HUES64 (cell line): Measurements from ENCODE around the gene MAGI2.

Experiments used
- H3K27ac ChIP-seq: 2 replicates; pipeline ENCODE4 v1.7.0; 2013; ENCODE audit warnings: low read depth, low read length, inconsistent platforms
- H3K27me3 ChIP-seq: 2 replicates; pipeline ENCODE4 v1.6.1; 2013; ENCODE audit warnings: mild to moderate bottlenecking, low read length; ENCODE audit not compliant: insufficient read depth
- H3K36me3 ChIP-seq: 2 replicates; pipeline ENCODE4 v1.6.1; 2013; ENCODE audit warnings: mild to moderate bottlenecking, low read length; ENCODE audit not compliant: insufficient read depth
- H3K4me1 ChIP-seq: 2 replicates; pipeline ENCODE4 v1.6.1; 2013; ENCODE audit warnings: mild to moderate bottlenecking, low read length, moderate library complexity; ENCODE audit not compliant: insufficient read depth
- H3K4me3 ChIP-seq: 2 replicates; pipeline ENCODE4 v1.5.1; 2013; ENCODE audit warnings: mild to moderate bottlenecking, low read length, moderate library complexity
- H3K9ac ChIP-seq: 2 replicates; pipeline ENCODE4 v1.6.1; 2013; ENCODE audit warnings: mild to moderate bottlenecking, low read depth, low read length
- H3K9me3 ChIP-seq: 2 replicates; pipeline ENCODE4 v1.6.1; 2013; ENCODE audit warnings: low read depth, low read length; ENCODE audit not compliant: insufficient read depth
- WGBS: fragments of 150-250, 120-280 bp; methylation state at CpG from one replicate; pipeline ENCODE4 v1.1.7; 2013; ENCODE audit warnings: missing lambda C conversion rate; 5-methylcytosine and 5-hydroxymethylcytosine counted together

MAGI2 gene

GRCh38 chr7:79465551-79465950 is 12.1 kb upstream of the MAGI2 start:
- no peak overlapping the region for H3K9ac ChIP-seq
- H3K27me3 ChIP-seq: no peaks in the 10 kb centered on the region
- H3K4me3 ChIP-seq: no peak overlapping the region
- H3K36me3 ChIP-seq: no peaks in the 10 kb centered on the region
- no peaks in the 10 kb centered on the region for H3K9me3 ChIP-seq
- no peaks in the 10 kb centered on the region for H3K4me1 ChIP-seq
- WGBS: 100% methylated on average over 1 of the region's 1 CpG
- no peak overlapping the region for H3K27ac ChIP-seq

- no peak overlapping the region for H3K4me3 ChIP-seq
- no peaks in the 10 kb centered on the region for H3K36me3 ChIP-seq
- 96% methylated on average over 3 of the region's 3 CpGs for WGBS
- H3K9me3 ChIP-seq: no peaks in the 10 kb centered on the region
- no peaks in the 10 kb centered on the region for H3K27me3 ChIP-seq
- no peak overlapping the region for H3K27ac ChIP-seq
- no peak overlapping the region for H3K9ac ChIP-seq
- no peaks in the 10 kb centered on the region for H3K4me1 ChIP-seq
Observed at GRCh38 chr7:79464051-79464450, 10.6 kb upstream of the MAGI2 start.

DNA sequence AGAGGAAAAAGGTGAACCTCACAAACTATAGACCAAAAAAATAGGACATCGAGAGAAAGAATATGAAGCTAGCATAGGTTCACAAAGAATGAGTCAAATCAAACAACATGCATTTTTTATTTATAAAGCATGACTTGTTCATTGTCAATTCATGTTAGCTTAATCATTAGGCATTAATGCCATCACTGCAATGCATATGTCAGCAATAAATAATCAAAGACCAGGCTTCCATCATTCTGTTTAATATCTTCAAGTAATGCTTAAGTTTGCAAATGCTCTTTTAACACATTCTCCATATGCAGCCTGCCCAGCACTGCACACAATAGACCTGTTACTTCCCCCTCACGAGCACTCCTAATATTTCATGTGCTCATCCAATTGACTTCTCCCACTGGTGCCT is 8.9 kb upstream of the MAGI2 start:
- H3K27ac ChIP-seq: no peak overlapping the region
- H3K4me1 ChIP-seq: no peaks in the 10 kb centered on the region
- H3K27me3 ChIP-seq: peaks cover 8% of the 10 kb centered on the region; the same call in 1 of the 2 replicates
- H3K4me3 ChIP-seq: no peak overlapping the region
- no peaks in the 10 kb centered on the region for H3K9me3 ChIP-seq
- no peak overlapping the region for H3K9ac ChIP-seq
- 96% methylated on average over 2 of the region's 2 CpGs for WGBS
- H3K36me3 ChIP-seq: no peaks in the 10 kb centered on the region

DNA sequence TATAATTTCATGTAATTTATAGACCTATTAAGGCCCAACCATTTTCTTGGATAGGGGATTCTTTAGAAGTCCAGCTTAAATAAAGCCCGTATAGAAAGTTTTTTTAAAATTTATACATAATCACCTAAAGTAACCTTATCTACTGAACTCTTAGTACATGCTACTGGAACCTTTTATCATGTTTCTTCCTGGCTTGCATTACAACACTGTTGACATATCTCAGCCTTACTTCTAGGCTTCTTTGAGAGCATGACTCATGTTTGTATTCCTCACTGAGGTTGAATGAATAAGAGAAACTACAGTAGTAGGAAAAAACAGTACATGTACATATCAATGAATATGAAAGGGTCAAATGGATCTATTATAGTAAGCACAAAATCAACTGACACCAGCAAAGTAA is 8.2 kb upstream of the MAGI2 start:
- Histone ChIP-seq H3K36me3 (no peaks in the 10 kb centered on the region), H3K4me3 (no peak overlapping the region)
- no CpG with 5 or more reads among the region's 1 CpG for WGBS

DNA sequence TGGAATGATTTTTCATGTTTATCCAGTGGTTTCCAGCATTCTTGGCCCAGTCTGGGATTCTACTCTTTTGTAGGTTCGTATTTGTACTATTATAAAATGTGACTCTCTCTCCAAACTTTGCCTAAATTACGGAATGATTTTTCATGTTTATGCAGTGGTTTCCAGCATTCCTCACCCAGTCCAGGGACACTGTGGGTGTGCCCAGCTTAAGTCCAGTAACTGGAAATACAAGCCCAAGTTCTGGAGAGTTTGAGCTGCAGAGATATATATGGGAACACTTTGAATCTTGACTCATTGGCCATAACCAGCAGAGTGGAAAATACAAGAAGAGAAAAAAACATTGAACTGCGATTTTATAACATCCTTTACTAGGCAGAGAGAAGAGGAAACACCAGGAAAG is 5.9 kb upstream of the MAGI2 start:
- Histone ChIP-seq H3K9me3 (no peaks in the 10 kb centered on the region), H3K9ac (no peak overlapping the region), H3K27me3 (peaks cover 38% of the 10 kb centered on the region), H3K27ac (no peak overlapping the region), H3K36me3 (no peaks in the 10 kb centered on the region), H3K4me1 (no peaks in the 10 kb centered on the region), H3K4me3 (no peak overlapping the region)
- 84% methylated on average over 3 of the region's 3 CpGs for WGBS

More for the DNA sequence above, 8.2 kb upstream of the MAGI2 start:
- Histone ChIP-seq H3K27ac (no peak overlapping the region), H3K9ac (no peak overlapping the region), H3K9me3 (no peaks in the 10 kb centered on the region), H3K27me3 (peaks cover 15% of the 10 kb centered on the region), H3K4me1 (no peaks in the 10 kb centered on the region)

- Histone ChIP-seq H3K9me3 (no peaks in the 10 kb centered on the region), H3K4me1 (no peaks in the 10 kb centered on the region), H3K36me3 (no peaks in the 10 kb centered on the region)
Observed at GRCh38 chr7:79458796-79459195, 5.3 kb upstream of the MAGI2 start.

DNA sequence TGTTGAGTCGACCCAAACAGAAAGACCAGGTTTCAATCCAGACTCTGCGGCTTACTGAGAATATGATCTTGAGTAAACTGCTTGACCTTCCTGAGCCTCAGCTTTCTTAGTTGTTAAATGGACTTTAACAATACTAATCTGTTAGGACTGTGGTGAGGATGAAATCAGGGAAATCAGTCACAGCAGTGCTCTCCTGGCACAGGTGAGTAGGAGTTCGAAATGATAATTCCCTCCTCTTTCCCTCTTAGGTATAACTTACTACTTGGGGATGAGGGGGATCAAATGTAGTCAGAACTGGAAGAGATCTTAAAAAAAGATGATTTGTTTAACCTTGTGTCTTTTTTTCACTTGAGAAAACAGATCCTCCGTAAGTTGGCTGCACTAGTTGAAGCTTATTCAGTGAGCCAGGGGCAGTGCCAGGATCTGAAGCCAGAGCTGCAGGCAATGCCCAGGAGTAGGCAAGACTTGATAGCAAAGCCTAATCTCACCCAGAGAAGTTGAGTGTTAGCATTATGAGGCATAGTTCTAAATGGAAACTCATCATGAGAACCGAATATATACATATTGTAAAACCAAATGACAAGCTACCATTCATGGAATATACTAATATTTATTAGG is 1.8 kb upstream of the MAGI2 start:
- Histone ChIP-seq H3K9me3 (no peaks in the 10 kb centered on the region), H3K36me3 (no peaks in the 10 kb centered on the region), H3K27me3 (peaks cover 79% of the 10 kb centered on the region), H3K9ac (no peak overlapping the region), H3K4me3 (peak overlapping the region; percentile 68; the same call in 1 of the 2 replicates), H3K4me1 (peaks cover 7% of the 10 kb centered on the region; the same call in 1 of the 2 replicates), H3K27ac (no peak overlapping the region)
- WGBS: 83% methylated on average over 3 of the region's 5 CpGs

More at GRCh38 chr7:79458796-79459195, 5.3 kb upstream of the MAGI2 start:
- Histone ChIP-seq H3K27ac (no peak overlapping the region), H3K4me3 (no peak overlapping the region), H3K9ac (no peak overlapping the region), H3K27me3 (peaks cover 44% of the 10 kb centered on the region)

GRCh38 chr7:79454361-79454960 is 994 bp upstream of the MAGI2 start:
- Histone ChIP-seq H3K27ac (no peak overlapping the region), H3K9ac (peak overlapping the region; percentile 56; the same call in 1 of the 2 replicates), H3K9me3 (no peaks in the 10 kb centered on the region), H3K36me3 (no peaks in the 10 kb centered on the region), H3K4me1 (peaks cover 7% of the 10 kb centered on the region; the same call in 1 of the 2 replicates), H3K4me3 (peak overlapping the region; percentile 68), H3K27me3 (peaks cover 84% of the 10 kb centered on the region)
- WGBS: 2% methylated on average over 24 of the region's 24 CpGs

DNA sequence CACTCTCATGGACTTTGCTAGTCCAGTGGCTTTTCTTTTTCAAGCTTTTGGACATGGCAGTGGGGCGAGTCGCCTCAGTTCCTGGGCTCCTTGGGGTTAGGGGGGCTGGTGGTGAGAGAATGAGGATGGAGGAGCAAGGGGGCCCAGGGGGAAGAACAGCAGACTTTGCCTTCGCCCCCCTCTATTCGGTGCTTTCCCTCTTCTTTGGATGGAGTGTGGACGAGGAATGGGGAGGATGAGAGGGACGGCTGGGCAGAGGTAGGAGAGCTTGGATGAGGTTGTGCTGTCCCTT is 255 bp downstream of the MAGI2 start:
- no peak overlapping the region for H3K27ac ChIP-seq

GRCh38 chr7:79452495-79453265 is 787 bp downstream of the MAGI2 start:
- under 1% methylated on average over 37 of the region's 37 CpGs for WGBS
- H3K27me3 ChIP-seq: peaks cover 78% of the 10 kb centered on the region

More for the DNA sequence above, 255 bp downstream of the MAGI2 start:
- no peaks in the 10 kb centered on the region for H3K36me3 ChIP-seq
- WGBS: 7% methylated on average over 5 of the region's 6 CpGs
- H3K9me3 ChIP-seq: no peaks in the 10 kb centered on the region
- no peak overlapping the region for H3K9ac ChIP-seq
- peaks cover 84% of the 10 kb centered on the region for H3K27me3 ChIP-seq
- H3K4me3 ChIP-seq: peak overlapping the region; percentile 68
- peaks cover 7% of the 10 kb centered on the region; the same call in 1 of the 2 replicates for H3K4me1 ChIP-seq

GRCh38 chr7:79452032-79452494 is 1.4 kb downstream of the MAGI2 start:
- peaks cover 7% of the 10 kb centered on the region; the same call in 1 of the 2 replicates for H3K4me1 ChIP-seq
- H3K4me3 ChIP-seq: peak overlapping the region; percentile 68
- no peaks in the 10 kb centered on the region for H3K9me3 ChIP-seq
- H3K36me3 ChIP-seq: no peaks in the 10 kb centered on the region
- no peak overlapping the region; the same call in 1 of the 2 replicates for H3K9ac ChIP-seq
- WGBS: 1% methylated on average over 27 of the region's 27 CpGs
- no peak overlapping the region for H3K27ac ChIP-seq
- H3K27me3 ChIP-seq: peaks cover 72% of the 10 kb centered on the region

More at GRCh38 chr7:79452495-79453265, 787 bp downstream of the MAGI2 start:
- Histone ChIP-seq H3K4me1 (peaks cover 7% of the 10 kb centered on the region; the same call in 1 of the 2 replicates), H3K36me3 (no peaks in the 10 kb centered on the region), H3K9me3 (no peaks in the 10 kb centered on the region), H3K4me3 (peak overlapping the region; percentile 68), H3K27ac (no peak overlapping the region), H3K9ac (no peak overlapping the region; the same call in 1 of the 2 replicates)
